Renal pelvis (tissue), 4 donors: ENCODE measurements around the gene CCDC17. TPM values are rescaled to one million over a fixed set of nuclear protein-coding genes. Genes with fewer than 3 reads are reported as not detected.
A peak's percentile ranks its signal among the peaks of the same experiment; 100 is the strongest.
"Not testable (repeated sequence)": the region's sequence is repeated elsewhere in the genome, so short reads cannot be mapped to it uniquely, and the experiment has no call there.

Experiments
- DNase-seq: peaks from one replicate; pipeline ENCODE4 v3.0.0-alpha.2; 2013
- polyA plus RNA-seq, 3 donors: library from polyadenylated mRNA; unstranded; fragments of 120-200 nt; gene quantifications; one replicate each; pipeline ENCODE4 v1.2.1, GENCODE V29; 2013; ENCODE audit not compliant: insufficient read length in 3 of 3

CCDC17 gene
- polyA plus RNA-seq, 3 donors, result 1.9 to 2.2 (median 2.1) TPM

DNA sequence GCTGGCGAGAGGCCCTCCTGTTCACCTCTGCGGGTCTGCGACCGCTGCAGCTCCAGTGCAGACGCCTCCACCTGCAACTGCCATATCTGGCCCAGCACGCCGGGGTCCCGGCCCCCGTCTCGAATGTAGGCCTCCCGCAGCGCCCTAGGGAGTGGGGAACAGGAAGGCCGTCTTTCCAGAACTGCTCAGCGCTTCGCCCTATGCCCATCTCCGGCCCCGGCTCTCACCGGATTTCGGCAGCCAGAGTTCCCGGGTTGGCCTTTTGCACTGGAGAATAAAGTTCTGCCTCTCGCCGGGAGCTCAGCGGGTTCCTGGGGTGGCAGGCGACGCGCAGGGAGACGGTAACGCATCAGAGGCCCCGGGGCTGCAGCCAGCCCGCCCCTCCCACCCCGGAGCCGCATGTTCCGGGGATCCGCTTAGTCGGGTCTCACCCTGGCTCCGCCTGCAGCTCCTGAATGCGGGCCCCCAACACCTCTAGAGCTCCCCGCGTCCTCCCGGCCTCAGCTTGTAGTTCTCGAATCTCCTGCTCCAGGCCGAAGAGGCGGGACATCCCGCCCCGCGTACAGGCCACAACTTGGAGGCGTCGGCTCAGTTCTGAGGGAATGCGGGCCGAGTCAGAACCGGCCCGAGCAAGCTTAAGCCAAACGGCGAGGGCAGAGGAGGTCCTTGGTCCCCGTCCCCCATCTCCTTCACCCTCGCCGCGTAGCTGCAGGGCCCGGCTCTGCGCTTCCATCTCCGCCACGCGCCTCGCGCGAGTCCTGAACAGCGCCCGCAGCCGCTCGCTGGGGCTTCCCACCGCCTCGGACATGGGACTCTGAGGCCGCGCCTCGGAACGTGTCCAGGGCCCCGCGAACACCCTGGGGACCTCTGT, 1.1 kb downstream of the CCDC17 start:
- DNase-seq, result peak; percentile 11

DNA sequence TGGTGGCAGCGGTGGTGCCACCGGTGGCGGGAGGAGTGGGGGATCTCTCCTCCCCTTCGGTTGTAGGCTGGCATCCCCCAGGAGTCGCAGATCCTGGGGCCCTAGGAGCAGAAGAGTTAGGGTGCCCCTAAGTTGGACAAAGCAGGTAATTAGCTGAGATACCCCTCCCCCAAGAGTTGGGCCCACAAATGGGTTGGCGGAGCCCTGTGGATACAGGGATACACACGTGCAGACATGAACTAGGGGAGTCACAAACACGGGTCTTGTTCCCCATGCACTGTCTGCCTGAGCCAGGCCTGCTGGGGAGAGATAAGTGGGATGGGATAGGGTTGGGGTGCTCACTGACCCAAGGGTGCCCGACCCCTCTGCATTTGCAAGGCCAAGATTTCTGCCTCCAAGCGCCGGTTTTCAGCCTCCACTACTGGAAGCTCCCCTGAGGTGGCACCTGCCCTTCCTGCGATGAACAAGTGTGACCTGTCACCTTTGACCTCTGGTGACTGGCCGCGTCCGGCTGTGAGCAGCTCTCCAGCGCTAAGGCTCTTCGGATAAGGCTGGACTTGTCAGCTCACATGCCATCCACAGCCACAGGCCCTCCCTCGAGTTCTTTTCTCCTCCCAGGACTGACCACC, 1.8 kb downstream of the CCDC17 start:
- no peak for DNase-seq

- DNase-seq, result no peak
Observed at GRCh38 chr1:45621501-45621836, 2.4 kb downstream of the CCDC17 start.

- no peak for DNase-seq
Observed at GRCh38 chr1:45620588-45621500, 3.0 kb downstream of the CCDC17 start.

DNA sequence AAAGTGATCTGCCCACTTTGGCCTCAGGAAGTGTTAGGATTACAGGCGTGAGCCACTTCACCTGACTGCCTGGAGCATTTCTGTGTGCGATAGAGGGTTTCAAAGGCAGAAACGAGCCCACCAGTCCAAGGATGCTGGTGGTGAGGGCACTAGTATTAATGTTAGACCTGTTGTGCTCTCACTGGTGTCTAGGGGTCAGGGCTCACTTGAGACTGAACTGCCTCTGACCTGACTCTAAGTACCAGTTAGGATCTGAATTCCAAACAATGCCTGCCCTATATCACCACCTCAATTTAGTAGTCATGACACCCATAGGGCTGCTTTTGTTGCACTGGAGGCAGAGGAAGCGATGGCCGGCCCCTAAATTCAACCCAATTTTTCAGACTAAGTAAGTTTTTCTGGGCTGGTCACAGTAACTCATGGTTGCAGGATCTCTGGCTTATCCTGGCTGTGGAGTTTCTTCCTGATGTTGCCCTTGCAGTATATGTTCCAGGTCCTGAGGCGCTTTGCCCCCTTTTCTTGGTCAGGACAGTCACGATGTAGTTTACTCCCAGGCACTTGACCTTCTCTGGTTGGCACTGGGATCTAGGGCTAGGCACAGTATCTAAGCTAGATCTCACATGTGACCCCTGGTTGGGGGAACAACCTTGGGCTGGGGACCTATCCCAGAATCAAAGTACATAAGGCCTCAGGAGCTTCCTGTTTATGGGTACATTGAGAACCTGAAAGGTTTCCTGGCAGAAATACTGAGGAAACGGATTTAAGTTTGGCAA, 4.5 kb downstream of the CCDC17 start:
- no peak for DNase-seq

DNA sequence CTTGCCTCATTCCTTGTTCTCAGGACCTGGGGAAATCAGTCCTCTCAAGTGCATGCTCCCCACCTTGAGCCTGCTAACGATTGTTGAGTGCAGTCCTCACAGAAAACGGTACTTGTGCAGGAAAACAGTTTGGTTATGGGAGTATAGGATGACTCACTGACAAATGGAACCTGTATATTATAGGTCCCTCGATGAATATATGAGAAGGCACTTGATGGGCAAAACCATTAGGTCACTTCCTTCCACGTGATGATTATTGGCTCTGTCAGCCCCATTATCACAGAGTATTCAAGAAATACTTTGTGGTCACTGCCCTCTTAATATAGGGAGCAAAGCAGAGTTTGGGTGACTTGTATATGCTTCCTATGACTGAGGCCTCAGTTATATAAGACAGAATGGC, 6.2 kb downstream of the CCDC17 start:
- no peak for DNase-seq

DNA sequence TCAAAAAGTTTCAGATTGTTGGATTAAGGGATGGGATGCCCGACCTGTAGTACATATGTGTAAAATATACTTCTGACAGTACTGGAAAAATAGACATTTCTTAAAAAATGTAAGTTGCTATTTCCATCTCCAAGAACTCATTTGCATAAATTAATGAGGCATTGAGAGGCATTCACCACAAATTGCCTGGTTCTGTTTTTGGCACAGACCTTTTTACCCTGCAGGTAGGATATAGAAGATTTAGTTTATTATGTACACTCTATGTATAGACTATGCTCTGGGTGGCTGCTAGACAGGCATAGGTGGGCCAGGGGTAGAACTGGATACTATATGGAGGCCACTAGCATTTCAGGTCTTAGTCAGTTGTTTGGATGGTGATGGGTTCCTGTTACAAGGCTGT, 8.0 kb downstream of the CCDC17 start:
- DNase-seq, result no peak

GRCh38 chr1:45612941-45613579, 10.8 kb downstream of the CCDC17 start:
- DNase-seq, result no peak

DNA sequence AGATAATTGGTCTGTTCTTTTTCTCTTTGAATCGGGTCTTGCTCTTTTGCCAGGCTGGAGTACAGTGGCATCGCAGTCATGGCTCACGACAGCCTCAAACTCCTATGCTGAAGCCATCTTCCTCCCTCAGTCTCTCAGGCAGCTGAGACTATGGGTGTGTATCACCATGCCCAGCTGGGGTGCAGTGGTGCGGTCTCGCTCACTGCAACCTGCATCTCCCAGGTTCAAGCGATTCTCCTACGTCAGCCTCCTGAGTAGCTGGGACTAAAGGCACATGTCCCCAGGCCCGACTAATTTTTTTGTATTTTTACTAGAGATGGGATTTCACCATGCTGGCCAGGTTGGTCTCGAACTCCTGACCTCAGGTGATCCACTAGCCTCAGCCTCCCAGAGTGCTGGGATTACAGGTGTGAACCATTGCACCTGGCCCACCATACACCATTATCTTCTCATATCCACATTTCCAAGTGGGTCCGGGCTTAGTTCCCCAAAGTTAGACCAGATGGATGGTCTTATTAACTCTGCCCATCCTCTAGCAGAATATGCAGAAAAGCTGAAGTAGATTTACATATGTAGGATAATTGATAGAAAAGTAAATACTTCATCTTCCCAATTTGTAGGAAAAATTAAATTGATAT, 13.1 kb downstream of the CCDC17 start:
- DNase-seq, result no peak

DNA sequence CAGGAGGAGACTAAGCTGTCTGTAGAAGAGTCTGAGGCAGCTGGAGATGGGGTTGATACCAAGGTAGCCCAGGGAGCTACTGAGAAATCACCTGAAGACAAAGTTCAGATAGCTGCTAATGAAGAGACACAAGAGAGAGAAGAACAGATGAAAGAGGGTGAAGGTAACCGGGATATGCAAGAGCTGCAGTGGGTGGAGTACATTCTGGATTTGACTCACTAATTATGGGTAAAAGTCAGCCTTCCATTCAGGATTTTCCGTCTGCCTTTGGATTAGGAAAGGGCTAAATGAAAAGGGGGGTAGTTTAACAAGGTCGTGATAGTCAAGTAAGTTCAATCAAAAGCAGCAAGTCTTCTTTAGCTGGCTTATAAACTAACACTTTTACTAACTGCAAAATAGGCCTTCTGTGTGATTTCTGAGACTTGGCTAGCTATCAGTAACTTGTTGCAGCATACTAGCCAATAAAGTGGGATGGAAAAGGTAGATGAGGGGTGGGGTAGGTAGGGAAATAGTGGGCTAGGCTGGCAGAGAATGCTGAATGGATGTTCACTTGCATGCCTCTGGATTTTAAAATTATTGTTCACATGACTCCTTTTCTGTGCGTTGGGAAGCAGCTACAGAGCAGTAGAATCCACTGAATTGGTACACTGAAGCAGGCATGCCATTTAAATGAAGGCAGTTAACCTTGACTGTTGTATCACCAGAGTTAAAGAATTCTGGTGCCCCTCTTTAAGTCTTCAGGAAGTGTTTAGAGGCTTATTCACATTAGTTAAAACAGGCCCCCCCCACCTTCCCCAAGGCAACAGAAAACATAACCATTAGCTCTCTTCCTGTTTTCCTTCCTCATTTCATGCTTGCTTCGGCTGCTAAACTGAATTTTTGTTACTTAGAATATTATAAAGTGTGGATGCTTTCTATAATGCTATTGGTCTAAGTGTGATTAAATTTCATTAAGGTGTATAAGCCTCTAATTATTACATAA, 15.4 kb downstream of the CCDC17 start:
- DNase-seq, result no peak

GRCh38 chr1:45607404-45608074, 16.3 kb downstream of the CCDC17 start:
- DNase-seq, result no peak

- no peak for DNase-seq
Observed at GRCh38 chr1:45604239-45604638, 19.6 kb downstream of the CCDC17 start.

GRCh38 chr1:45596765-45597164, 27.1 kb downstream of the CCDC17 start:
- DNase-seq, result not testable (repeated sequence)

DNA sequence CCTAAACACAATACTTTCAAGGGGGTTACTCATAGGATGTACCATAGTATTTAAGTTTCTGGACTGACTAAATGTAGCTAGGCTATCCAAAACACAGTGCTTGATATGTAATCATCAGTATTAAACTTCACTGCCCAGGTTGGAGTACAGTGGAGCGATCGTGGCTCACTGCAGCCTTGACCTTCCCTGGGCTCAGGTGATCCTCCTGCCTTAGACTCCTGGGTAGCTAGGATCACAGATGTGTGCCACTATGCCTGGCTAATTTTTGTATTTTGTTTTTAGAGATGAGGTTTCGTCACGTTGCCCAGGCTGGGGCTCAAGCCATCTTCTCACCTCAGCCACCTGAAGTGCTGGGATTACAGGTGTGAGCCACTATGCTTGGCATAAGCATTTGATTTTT, 29.4 kb downstream of the CCDC17 start:
- no peak for DNase-seq

DNA sequence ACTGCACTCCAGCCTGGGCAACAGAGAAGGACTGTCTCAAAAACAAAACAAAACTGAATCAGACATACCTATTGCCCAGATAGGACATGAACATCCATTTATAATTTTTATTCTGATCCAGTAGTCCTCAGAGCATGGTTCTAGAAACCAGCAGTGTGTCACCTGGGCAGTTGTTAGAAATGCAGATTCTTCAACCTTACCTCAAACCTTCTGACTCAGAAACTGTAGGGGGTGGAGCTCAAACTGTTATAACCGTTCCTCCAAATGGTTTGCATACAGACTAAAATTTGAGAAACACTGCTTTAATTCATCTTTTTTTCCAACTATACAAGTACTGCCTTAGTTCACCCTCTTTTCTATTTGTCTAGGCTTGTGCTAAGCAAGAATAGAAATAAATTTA, 34.0 kb downstream of the CCDC17 start:
- DNase-seq, result no peak

DNA sequence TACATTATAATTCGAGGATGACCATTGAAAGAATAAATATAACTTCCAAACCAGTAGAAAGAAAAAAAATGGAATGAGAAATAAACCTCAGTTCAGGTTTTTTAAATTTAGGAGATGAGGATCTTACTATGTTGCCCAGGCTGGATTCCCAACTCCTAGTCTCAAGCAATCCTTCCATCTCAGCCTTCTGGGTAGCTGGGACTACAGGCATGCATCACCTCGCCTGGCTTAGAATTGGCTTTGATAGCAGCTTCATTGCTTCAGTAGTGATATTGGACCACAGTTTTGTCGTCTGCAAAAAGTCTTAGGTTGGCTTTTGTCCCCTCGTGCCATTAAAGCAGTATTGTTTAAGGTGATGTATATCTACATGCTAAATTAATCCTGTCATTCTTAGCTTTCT, 37.1 kb downstream of the CCDC17 start:
- DNase-seq, result no peak

GRCh38 chr1:45585496-45586075, 38.3 kb downstream of the CCDC17 start:
- DNase-seq, result no peak

- DNase-seq, result no peak
Observed at GRCh38 chr1:45585110-45585426, 38.8 kb downstream of the CCDC17 start.
